Spleen (tissue), 11 donors: ENCODE measurements around the gene RNASE1. TPM values are rescaled to one million over a fixed set of nuclear protein-coding genes. Genes with fewer than 3 reads are reported as not detected.

ENCODE experiments used
- DNase-seq: peaks from one replicate; pipeline ENCODE4 v3.0.0-alpha.2; 2020
- H3K27ac ChIP-seq, 8 donors: fragments of 200-600 bp; sonication (generic) in 7 of 8; 1 replicate in 4 of 8; 2 replicates in 4 of 8; pipeline versions ENCODE4 v1.5.0 to v1.8.0; 2016 to 2021; ENCODE audit warnings: inconsistent platforms in 4 of 8, mild to moderate bottlenecking in 4 of 8, moderate library complexity in 1 of 8
- H3K27me3 ChIP-seq, 7 donors: fragments of 200-600 bp; sonication (generic) in 6 of 7; replicated peaks in 1 of 7; 1 replicate in 4 of 7; 2 replicates in 3 of 7; pipeline versions ENCODE4 v1.5.0 to v1.8.0; 2016 to 2021; ENCODE audit warnings: inconsistent platforms in 3 of 7, mild to moderate bottlenecking in 1 of 7
- H3K36me3 ChIP-seq, 6 donors: fragments of 200-600 bp; sonication (generic) in 5 of 6; 1 replicate in 4 of 6; 2 replicates in 2 of 6; pipeline versions ENCODE4 v1.5.0 to v1.8.0; 2016 to 2021; ENCODE audit warnings: inconsistent platforms in 2 of 6
- H3K4me1 ChIP-seq, 6 donors: fragments of 200-600 bp; sonication (generic) in 5 of 6; 1 replicate in 3 of 6; 2 replicates in 3 of 6; pipeline versions ENCODE4 v1.5.0 to v1.8.0; 2016 to 2021; ENCODE audit warnings: inconsistent platforms in 3 of 6
- H3K4me3 ChIP-seq, 8 donors: fragments of 200-600 bp; sonication (generic) in 7 of 8; 1 replicate in 4 of 8; 2 replicates in 4 of 8; pipeline versions ENCODE4 v1.5.0 to v1.8.0; 2016 to 2021; ENCODE audit warnings: inconsistent platforms in 4 of 8, mild to moderate bottlenecking in 4 of 8, moderate library complexity in 2 of 8
- H3K9me3 ChIP-seq, 8 donors: fragments of 200-600 bp; sonication (generic) in 7 of 8; 1 replicate in 4 of 8; 2 replicates in 4 of 8; pipeline versions ENCODE4 v1.5.0 to v1.8.0; 2016 to 2021; ENCODE audit warnings: inconsistent platforms in 4 of 8
- CTCF ChIP-seq, 11 experiments: fragments of 200-600 bp in 7 of 11; fragments of 450-650 bp in 4 of 11; sonication (generic) in 4 of 11; IDR thresholded peaks in 8 of 11; conservative IDR thresholded peaks in 3 of 11; 1 replicate in 7 of 11; 2 replicates in 4 of 11; pipeline versions ENCODE4 v1.4.0 to v1.8.0; 2016 to 2021; ENCODE audit warnings: antibody characterized with exemption in 11 of 11, inconsistent platforms in 4 of 11, mild to moderate bottlenecking in 1 of 11
- POLR2A ChIP-seq, 3 donors: fragments of 450-650 bp; IDR thresholded peaks; one replicate each; pipeline ENCODE4 v1.5.1; 2017; ENCODE audit warnings: antibody characterized with exemption in 3 of 3, mild to moderate bottlenecking in 1 of 3
- POLR2AphosphoS5 ChIP-seq, 3 donors: sonication (generic); formaldehyde crosslinking; IDR thresholded peaks; one replicate each; pipeline ENCODE4 v1.5.1; 2017; ENCODE audit warnings: antibody characterized with exemption in 3 of 3
- WGBS, 5 donors: extraction: QIAGEN DNeasy Blood & Tissue Kit in 3 of 5; methylation state at CpG; one replicate each; pipeline versions ENCODE4 v1.1.5 to v1.1.7; 2013 to 2018; 5-methylcytosine and 5-hydroxymethylcytosine counted together
- intact Hi-C: fragments of 100-400 bp; cut with DNase I; formaldehyde crosslinking; loops from one replicate; pipeline ENCODE4 v1.15.0; 2023; ENCODE audit warnings: low total_unique reads
- polyA plus RNA-seq, 3 donors: library from polyadenylated mRNA; stranded (reverse); fragments of 200-250 nt; gene quantifications; one replicate each; pipeline ENCODE4 v1.2.1, GENCODE V29; 2013
- total RNA-seq, 7 donors: library from RNA; depleted of rRNA in 3 of 7; stranded (reverse); fragments of >200 nt in 3 of 7; fragmentation: NEBNext Ultra II Directional in 4 of 7; extraction: Animal tissue kit (Norgen Biotek cat#: 25700) in 4 of 7; gene quantifications; one replicate each; pipeline versions ENCODE4 v1.1.0 to v1.2.1, GENCODE V29; 2016 to 2021
- donor health status: healthy with polysubstance abuse.
- donor health status: DM: no; HTN: no; CAD: no; lungs with moderate emphysema.
- donor health status: DM: no; HTN: no; CAD: no.
- donor health status: Bipolar disorder and iron deficiency.
- donor health status: healthy.
- donor health status: DM: no; HTN: no; CAD: no.
- donor health status: DM: yes; HTN: yes; CAD: no.

Gene RNASE1
- total and polyA plus RNA-seq, 10 donors = 61.9 to 497 (median 276) TPM

DNA sequence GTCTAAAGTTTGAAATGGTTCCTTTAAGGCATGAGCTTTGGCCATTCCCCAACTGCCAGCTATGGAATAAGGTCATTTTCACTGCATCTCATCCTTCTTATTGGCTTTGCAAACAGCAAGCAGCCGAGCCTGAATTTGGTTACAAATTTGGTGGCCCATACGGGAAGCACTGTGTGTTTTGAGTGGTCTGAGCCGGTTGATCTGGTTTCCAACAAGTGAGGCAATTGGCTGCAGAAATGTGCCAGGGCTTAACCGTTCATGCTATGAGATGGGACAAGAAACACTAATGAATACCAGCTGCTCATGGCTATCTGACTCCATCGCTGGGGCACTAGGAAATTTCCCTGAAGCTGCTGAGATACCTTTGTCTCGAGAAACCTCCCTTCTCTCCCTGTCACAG is 47.6 kb downstream of the RNASE1 start:
- DNase-seq = no peak
- no peaks in the 10 kb centered on the region for H3K36me3 ChIP-seq
- no peak overlapping the region for H3K27ac ChIP-seq
- 65 to 91% (median 81%) methylated on average over 6 of the region's 6 CpGs for WGBS, 5 donors
- H3K4me1 ChIP-seq = peaks cover 0 to 9% (median 0%) of the 10 kb centered on the region in 6 donors
- TF ChIP-seq CTCF (IDR thresholded peaks at IDR 0.05 in 8 of 11, conservative IDR thresholded peaks at IDR 0.05 in 3 of 11) (no peak), POLR2A (IDR thresholded peaks at IDR 0.05) (no peak), POLR2AphosphoS5 (IDR thresholded peaks at IDR 0.05) (no peak)
- H3K4me3 ChIP-seq = no peak overlapping the region
- H3K27me3 ChIP-seq = no peaks in the 10 kb centered on the region
- intact Hi-C loops = no loop called here
- peaks cover 7 to 29% (median 18%) of the 10 kb centered on the region in 8 donors for H3K9me3 ChIP-seq

- intact Hi-C loops = no loop called here
- no peak for DNase-seq
- Histone ChIP-seq H3K4me1 (peaks cover 0 to 9% (median 0%) of the 10 kb centered on the region in 6 donors), H3K9me3 (peaks cover 7 to 29% (median 18%) of the 10 kb centered on the region in 8 donors), H3K27ac (no peak overlapping the region), H3K27me3 (no peaks in the 10 kb centered on the region), H3K36me3 (no peaks in the 10 kb centered on the region), H3K4me3 (no peak overlapping the region)
- 89 to 97% (median 93%) methylated on average over 2 of the region's 2 CpGs for WGBS, 5 donors
- TF ChIP-seq POLR2A (IDR thresholded peaks at IDR 0.05) = no peak
- TF ChIP-seq POLR2AphosphoS5 (IDR thresholded peaks at IDR 0.05) = no peak
- TF ChIP-seq CTCF (IDR thresholded peaks at IDR 0.05 in 8 of 11, conservative IDR thresholded peaks at IDR 0.05 in 3 of 11) = no peak
These were observed 48.3 kb downstream of the RNASE1 start for GRCh38 chr14:20754308-20754707.

DNA sequence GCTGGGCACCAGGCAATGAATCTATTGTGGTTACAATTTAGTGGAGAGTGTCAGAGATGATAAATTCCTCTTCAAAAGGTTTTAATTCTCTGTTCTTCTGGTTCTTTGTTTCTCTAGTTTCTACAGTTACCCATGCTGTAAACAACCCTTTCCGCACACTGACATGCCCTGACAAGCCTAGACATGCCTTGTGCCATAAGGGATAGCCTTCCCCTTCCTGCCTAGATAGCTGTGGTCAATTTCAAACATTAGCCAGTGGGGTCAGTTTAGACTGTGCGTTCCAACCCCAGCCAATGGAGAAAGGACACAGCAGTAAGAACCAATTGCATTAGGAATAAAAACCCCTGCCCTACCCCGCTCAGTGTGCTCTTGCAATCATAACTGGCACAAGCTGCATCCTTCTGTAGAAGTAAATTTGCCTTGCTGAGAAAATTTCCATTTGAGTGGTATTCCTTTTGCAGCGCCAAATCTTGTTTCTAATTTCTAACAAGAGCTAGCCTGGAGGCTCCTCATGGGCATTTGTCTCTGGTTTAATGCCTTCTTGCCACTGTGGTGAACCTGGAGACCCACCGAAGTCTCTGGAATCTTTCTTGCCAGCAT is 50.6 kb downstream of the RNASE1 start:
- Histone ChIP-seq H3K4me1 (no peaks in the 10 kb centered on the region), H3K27ac (no peak overlapping the region), H3K36me3 (no peaks in the 10 kb centered on the region), H3K27me3 (no peaks in the 10 kb centered on the region), H3K9me3 (peaks cover 7 to 29% (median 18%) of the 10 kb centered on the region in 8 donors), H3K4me3 (no peak overlapping the region)
- no peak for DNase-seq
- TF ChIP-seq POLR2A (IDR thresholded peaks at IDR 0.05) (no peak), POLR2AphosphoS5 (IDR thresholded peaks at IDR 0.05) (no peak), CTCF (IDR thresholded peaks at IDR 0.05 in 8 of 11, conservative IDR thresholded peaks at IDR 0.05 in 3 of 11) (no peak)
- intact Hi-C loops = no loop called here
- WGBS, 5 donors = 82 to 97% (median 96%) methylated on average over 5 of the region's 5 CpGs

Other genes with a start within 250 kb of the RNASE1 start
- gene RNASE9, start 241.8 kb downstream of the RNASE1 start, total RNA-seq = not detected
- gene RNASE9, start 241.8 kb downstream of the RNASE1 start, polyA plus RNA-seq = not detected
- gene RNASE11, start 214.8 kb downstream of the RNASE1 start, total RNA-seq = not detected
- not detected for gene RNASE11, start 214.8 kb downstream of the RNASE1 start, polyA plus RNA-seq
- gene RNASE12, start 211.5 kb downstream of the RNASE1 start, total RNA-seq = not detected
- not detected for gene RNASE12, start 211.5 kb downstream of the RNASE1 start, polyA plus RNA-seq
- under 1 TPM in 2 of 7 donors, not detected in 5; 0.27 to 0.77 TPM for gene OR6S1, start 161.2 kb downstream of the RNASE1 start, total RNA-seq
- gene OR6S1, start 161.2 kb downstream of the RNASE1 start, polyA plus RNA-seq = under 1 TPM in 1 of 3 donors, not detected in 2; 0.10 TPM
- 10 to 100 TPM in 3 of 7 donors, 1 to 10 TPM in 3, under 1 TPM in 1; 0.89 to 19.9 (median 9.8) TPM for gene RNASE4, start 118.3 kb downstream of the RNASE1 start, total RNA-seq
- 10 to 100 TPM in 1 of 3 donors, 1 to 10 TPM in 2; 7.6 to 15.6 (median 8.4) TPM for gene RNASE4, start 118.3 kb downstream of the RNASE1 start, polyA plus RNA-seq
- gene ANG, start 114.1 kb downstream of the RNASE1 start, total RNA-seq = 10 to 100 TPM in 1 of 7 donors, 1 to 10 TPM in 6; 1.6 to 10.2 (median 4.8) TPM
- gene ANG, start 114.1 kb downstream of the RNASE1 start, polyA plus RNA-seq = 1 to 10 TPM; 3.1 to 7.2 (median 3.9) TPM
- not detected for gene EDDM3A, start 57.0 kb downstream of the RNASE1 start, total RNA-seq
- gene EDDM3A, start 57.0 kb downstream of the RNASE1 start, polyA plus RNA-seq = under 1 TPM in 1 of 3 donors, not detected in 2; 0.24 TPM
- not detected for gene EDDM3B, start 34.4 kb downstream of the RNASE1 start, total RNA-seq
- gene EDDM3B, start 34.4 kb downstream of the RNASE1 start, polyA plus RNA-seq = not detected
- 100 to 1,000 TPM in 2 of 7 donors, 10 to 100 TPM in 5; 15.2 to 162 (median 40.5) TPM for gene RNASE6, start 21.6 kb downstream of the RNASE1 start, total RNA-seq
- 100 to 1,000 TPM in 1 of 3 donors, 10 to 100 TPM in 2; 45.4 to 193 (median 63.6) TPM for gene RNASE6, start 21.6 kb downstream of the RNASE1 start, polyA plus RNA-seq
- gene RNASE3, start 88.5 kb upstream of the RNASE1 start, total RNA-seq = 10 to 100 TPM in 2 of 7 donors, 1 to 10 TPM in 5; 1.4 to 24.0 (median 2.7) TPM
- 1 to 10 TPM in 2 of 3 donors, under 1 TPM in 1; 0.62 to 2.8 (median 2.4) TPM for gene RNASE3, start 88.5 kb upstream of the RNASE1 start, polyA plus RNA-seq
- 10 to 100 TPM in 6 of 7 donors, 1 to 10 TPM in 1; 8.8 to 27.6 (median 15.1) TPM for gene RNASE2, start 152.6 kb upstream of the RNASE1 start, total RNA-seq
- gene RNASE2, start 152.6 kb upstream of the RNASE1 start, polyA plus RNA-seq = 10 to 100 TPM in 1 of 3 donors, 1 to 10 TPM in 2; 4.5 to 11.3 (median 6.7) TPM
- 100 to 1,000 TPM in 2 of 7 donors, 10 to 100 TPM in 5; 58.9 to 119 (median 73.0) TPM for gene METTL17, start 187.1 kb upstream of the RNASE1 start, total RNA-seq
- 10 to 100 TPM; 72.8 to 92.1 (median 82.2) TPM for gene METTL17, start 187.1 kb upstream of the RNASE1 start, polyA plus RNA-seq
- gene SLC39A2, start 196.4 kb upstream of the RNASE1 start, total RNA-seq = under 1 TPM in 1 of 7 donors, not detected in 6; 0.23 TPM
- gene SLC39A2, start 196.4 kb upstream of the RNASE1 start, polyA plus RNA-seq = under 1 TPM; 0.06 to 0.16 (median 0.15) TPM
- 100 to 1,000 TPM; 101 to 335 (median 270) TPM for gene NDRG2, start 222.2 kb upstream of the RNASE1 start, total RNA-seq
- gene NDRG2, start 222.2 kb upstream of the RNASE1 start, polyA plus RNA-seq = 100 to 1,000 TPM in 1 of 3 donors, 10 to 100 TPM in 2; 72.4 to 174 (median 74.1) TPM
- gene TPPP2, start 227.4 kb upstream of the RNASE1 start, total RNA-seq = under 1 TPM in 3 of 7 donors, not detected in 4; 0.57 to 0.91 (median 0.76) TPM
- under 1 TPM in 2 of 3 donors, not detected in 1; 0.09 to 0.22 TPM for gene TPPP2, start 227.4 kb upstream of the RNASE1 start, polyA plus RNA-seq
- under 1 TPM in 1 of 7 donors, not detected in 6; 0.30 TPM for gene RNASE13, start 232.0 kb upstream of the RNASE1 start, total RNA-seq
- not detected for gene RNASE13, start 232.0 kb upstream of the RNASE1 start, polyA plus RNA-seq
- not detected for gene RNASE7, start 239.5 kb upstream of the RNASE1 start, total RNA-seq
- not detected for gene RNASE7, start 239.5 kb upstream of the RNASE1 start, polyA plus RNA-seq